22Rv1 (cell line): ENCODE results near the gene MINDY4.

Experiments
- CTCF ChIP-seq: fragments of 450-650 bp; IDR thresholded peaks from 2 replicates; pipeline ENCODE4 v1.5.1; 2017; ENCODE audit warnings: mild to moderate bottlenecking
- ZFX ChIP-seq: fragments of 450-650 bp; IDR thresholded peaks from 2 replicates; pipeline ENCODE4 v1.6.1; 2017; ENCODE audit warnings: antibody characterized with exemption, borderline replicate concordance

DNA sequence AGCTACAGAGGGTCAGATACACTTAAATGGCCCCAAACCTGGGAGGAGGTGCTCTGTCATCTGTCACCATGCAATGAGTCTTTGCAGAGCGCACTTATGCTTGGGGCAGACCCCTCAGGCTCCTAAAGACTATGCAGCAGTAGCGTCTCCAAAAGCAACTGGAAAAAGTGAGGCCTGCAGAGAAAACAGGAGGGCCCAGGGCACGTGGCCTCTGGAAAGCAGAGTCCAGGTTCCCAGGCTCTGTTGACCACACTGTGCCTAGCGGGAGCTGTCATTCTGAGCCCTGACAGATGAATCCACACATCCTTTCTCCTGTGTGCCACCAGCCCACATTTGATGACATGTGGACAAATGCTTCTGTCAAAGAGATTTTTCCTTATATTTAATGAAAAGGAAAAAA lies 66.4 kb downstream of the MINDY4 start:
- TF ChIP-seq CTCF (no peak), ZFX (no peak)
